ENCODE results near the gene WWC2.

The WWC2 gene

DNA sequence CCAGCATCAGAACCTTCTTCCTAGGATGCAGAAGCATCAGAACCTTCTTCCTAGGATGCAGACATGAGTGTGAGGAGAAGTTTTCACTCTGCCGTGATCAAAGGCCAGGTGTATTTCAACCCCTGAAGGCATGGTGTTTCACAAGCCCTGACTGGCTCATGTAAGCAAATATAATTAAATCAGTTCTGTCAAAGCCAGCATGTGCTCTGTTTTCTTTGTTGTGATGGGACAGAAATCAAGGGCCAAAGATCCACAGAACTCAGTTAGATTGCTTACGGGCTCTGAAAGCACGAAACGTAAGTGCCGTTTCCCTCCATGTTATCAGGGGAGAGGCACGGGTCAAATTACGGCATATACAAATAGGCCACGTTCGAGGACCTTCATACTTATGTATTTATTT lies 255.2 kb downstream of the WWC2 start:
- no peak for DNase-seq (ENCODE audit: low read depth)

- DNase-seq (ENCODE audit: low read depth), result no peak
These were observed 256.3 kb downstream of the WWC2 start for GRCh38 chr4:183355405-183355804.

DNA sequence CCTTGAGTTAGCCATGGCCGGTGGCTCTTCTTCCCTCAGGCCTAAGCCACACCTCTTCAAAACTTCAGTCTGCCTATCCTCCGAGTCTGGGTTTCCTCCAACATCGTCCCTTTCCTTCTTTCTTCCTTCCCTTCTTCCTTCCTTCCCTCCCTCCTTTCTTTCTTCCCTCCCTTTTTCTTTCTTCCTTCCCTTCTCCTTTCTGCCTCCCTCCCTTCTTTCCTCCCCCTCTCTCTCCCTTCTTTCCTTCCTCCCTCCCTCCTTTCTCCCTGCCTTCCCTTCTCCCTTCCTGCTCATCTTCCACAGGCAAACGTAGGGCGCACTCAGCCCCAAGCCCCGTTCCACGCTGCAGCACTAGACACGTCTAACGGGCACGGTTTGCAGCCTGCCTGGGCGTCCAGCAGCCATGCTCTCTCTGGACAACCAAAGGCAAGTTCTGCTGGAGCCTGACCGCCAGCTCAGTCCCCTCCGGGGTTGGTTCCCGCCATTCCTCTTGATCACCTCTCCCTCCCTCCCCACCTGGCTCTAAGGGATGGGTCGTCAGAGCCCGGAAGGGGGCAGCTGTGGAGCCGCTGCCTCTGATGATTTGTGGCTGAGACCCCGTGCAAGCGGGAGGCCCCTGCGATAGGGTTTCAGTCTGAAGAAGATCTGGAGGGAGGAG lies 257.2 kb downstream of the WWC2 start:
- DNase-seq (ENCODE audit: low read depth), result no peak

- no peak for DNase-seq (ENCODE audit: low read depth)
These were observed 258.0 kb downstream of the WWC2 start for GRCh38 chr4:183356931-183357675.

DNA sequence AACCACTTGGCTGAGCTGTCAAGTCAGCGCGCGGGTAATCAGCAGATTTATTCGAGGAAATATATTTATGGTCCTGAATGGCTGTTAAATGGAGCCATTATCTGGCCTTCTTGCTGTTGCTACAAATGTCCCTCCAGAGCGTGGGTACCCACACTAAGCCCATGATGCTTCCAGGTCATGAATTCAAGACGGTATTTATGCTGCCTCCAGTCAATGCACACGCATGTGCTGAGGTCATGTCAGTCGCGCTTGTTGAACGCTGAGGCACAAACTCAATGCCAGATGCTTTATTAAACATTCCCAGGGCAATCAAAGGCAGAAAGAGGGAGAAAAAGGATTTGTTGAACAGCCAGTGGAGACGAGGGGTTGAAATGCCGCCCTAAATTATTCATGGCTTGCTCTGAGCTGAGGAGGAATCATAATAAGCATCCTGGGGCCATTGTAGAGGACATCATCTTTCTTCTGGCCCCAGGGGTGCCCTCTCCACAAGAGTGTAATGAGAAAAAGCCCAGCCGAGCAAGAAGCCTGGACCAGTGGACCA lies 259.2 kb downstream of the WWC2 start:
- no peak for DNase-seq (ENCODE audit: low read depth)

DNA sequence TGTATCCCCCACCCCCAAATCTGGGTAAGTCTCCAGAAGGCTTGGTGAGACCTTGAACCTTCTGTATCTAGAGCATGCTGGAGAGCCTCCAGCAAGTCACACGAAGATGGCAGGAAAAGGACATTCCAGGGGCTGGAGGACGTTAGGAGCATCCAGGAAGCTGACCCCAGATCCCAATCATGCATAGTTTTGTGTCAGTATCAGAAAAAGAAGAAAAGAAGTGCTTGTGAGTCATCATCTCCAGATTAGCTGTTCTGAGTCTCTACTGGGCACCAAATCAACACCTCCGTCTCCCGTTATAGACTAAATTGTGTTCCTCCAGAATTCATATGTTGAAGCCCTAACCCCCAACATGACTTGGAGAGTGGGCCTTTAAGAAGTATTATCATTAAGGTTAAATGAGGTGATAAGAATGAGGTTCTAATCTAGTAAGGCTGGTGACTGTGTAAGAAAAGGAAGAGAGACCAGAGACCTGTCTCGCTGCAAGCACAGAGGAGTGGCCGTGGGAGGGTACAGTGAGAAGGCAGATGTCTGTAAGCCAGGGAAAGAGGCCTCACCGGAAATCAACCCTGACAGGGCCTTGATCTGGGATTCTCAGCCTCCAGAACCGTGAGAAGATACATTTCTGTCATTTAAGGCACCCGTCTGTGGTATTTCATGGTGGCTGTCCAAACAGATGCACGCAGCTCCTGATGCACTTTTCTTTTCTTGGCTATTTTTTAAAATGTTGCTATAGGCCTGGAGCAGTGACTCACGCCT lies 261.3 kb downstream of the WWC2 start:
- no peak for DNase-seq (ENCODE audit: low read depth)

GRCh38 chr4:183362036-183362435 lies 263.0 kb downstream of the WWC2 start:
- DNase-seq (ENCODE audit: low read depth), result no peak

DNA sequence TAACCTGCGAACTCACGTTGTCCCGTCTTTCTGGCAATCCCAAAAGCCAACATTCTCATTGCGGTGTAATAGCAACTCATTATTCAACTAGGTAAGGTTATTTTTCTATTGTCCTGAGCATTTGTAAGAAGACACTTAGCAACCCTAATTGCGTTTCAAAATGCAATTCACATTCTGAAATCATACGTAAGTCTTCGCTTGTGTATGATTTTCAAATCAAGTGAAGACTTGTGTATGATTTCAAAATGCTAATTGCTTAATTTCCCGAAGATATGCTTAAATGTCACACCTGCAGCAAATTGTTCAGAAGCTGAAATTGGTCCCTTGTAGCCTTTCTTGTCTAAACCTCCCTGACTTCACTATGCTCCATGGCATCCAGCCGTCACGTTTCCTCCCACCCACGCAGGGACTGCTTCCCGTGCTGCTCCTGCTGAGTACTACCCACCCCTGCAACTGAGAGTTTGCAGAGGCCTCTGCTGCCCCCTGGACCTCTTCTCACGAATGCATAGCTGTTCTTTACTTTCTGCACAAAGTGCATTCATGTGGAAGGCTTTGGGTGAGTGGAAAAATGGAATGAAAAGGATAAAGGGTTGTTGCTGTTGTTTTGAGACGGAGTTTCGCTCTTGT lies 264.0 kb downstream of the WWC2 start:
- DNase-seq (ENCODE audit: low read depth), result no peak

DNA sequence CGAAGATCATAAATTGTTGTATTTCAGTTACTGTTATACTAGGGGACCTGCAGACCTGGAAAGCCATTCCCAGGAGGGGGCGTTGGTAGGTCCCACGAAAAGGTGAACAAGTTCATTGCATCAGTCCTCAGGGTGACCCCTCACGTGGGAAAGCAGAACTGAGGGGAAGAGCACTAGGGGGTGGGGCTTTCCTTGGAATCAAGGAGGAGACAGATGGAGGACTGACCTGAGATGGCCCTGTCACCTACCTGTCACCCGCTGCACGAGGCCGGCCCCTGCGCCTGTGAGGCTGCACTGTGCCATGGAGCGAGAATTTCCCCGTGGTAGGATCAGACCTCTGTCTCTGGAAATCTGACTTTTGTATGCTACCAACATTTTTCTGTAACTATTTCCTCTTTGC lies 265.0 kb downstream of the WWC2 start:
- no peak for DNase-seq (ENCODE audit: low read depth)

DNA sequence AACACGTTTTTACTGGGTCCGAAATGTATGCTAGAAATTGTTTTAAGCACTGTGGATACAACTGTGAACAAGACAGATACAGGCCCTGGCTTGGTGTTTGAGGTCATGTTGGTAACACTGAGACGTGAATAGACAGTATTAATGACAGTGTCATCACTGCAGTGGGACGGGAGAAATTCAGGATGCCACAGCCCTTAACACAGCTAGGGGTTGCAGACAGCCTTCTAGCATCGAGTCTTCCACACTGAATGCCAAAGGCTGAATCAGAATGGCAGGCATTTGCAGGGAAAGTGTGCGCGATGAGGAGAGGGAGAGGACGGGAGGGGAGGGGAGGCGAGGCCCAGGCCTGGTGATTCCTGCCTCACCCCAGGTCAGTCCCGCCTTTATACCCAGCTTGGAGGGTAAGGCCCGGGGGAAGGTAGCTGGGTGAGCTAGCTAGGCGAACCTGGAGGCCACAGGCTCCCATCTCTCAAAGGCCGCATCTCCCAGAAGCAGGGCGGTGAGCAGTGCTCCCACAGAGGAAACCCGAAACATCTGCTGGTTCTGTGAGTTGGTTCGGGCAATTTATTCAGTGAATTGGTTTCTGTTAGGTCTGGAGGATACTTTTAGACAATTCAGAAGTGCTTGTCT lies 267.3 kb downstream of the WWC2 start:
- no peak for DNase-seq (ENCODE audit: low read depth)

- DNase-seq (ENCODE audit: low read depth), result no peak
These were observed 270.0 kb downstream of the WWC2 start for GRCh38 chr4:183369073-183369472.

Measured in fibroblast of gingiva (primary cell).